ENCODE measurements around the gene PCNX1.

DNA sequence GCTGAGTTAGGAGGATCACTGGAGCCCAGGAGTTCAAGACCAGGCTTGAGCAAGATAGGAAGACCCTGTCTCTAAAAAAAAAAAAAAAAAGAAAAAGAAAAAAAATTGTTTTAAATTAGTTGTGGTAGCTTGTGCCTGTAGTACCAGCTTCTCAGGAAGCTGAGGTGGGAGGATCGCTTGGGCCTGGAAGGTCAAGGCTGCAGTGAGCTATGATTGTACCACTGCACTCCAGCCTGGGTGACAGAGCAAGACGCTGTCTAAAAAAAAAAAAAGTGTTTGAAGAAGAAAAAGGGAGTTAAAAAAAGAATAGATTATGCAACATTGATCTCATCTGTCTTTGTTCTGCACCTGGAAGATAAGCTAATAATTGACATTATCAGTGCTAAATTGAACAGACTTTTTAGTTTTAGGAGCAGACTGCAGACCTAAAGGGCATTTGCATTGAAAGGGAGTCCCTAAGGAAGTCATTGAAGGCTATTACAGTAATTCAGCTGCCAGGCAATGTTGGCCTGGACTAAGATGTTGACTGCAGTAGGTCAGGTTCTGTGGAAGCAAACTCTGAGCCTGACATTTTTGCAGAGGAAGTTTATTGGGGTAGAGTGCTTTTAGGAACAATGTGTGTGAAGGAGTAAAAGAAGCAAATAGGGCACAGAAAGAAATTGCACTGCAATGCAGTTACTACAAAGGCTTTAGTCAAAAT lies 215.8 kb downstream of the PCNX1 start:
- TF ChIP-seq OSR1 (CRISPR knock-in tag; IDR thresholded peaks at IDR 0.05), result no peak
- TF ChIP-seq, protein P1, sequence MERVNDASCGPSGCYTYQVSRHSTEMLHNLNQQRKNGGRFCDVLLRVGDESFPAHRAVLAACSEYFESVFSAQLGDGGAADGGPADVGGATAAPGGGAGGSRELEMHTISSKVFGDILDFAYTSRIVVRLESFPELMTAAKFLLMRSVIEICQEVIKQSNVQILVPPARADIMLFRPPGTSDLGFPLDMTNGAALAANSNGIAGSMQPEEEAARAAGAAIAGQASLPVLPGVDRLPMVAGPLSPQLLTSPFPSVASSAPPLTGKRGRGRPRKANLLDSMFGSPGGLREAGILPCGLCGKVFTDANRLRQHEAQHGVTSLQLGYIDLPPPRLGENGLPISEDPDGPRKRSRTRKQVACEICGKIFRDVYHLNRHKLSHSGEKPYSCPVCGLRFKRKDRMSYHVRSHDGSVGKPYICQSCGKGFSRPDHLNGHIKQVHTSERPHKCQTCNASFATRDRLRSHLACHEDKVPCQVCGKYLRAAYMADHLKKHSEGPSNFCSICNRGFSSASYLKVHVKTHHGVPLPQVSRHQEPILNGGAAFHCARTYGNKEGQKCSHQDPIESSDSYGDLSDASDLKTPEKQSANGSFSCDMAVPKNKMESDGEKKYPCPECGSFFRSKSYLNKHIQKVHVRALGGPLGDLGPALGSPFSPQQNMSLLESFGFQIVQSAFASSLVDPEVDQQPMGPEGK (CRISPR knock-in tag; IDR thresholded peaks at IDR 0.05; ENCODE audit: borderline replicate concordance), result no peak
- TF ChIP-seq RARB (CRISPR knock-in tag; IDR thresholded peaks at IDR 0.05), result no peak
- TF ChIP-seq ZNF8 (CRISPR knock-in tag; IDR thresholded peaks at IDR 0.05), result no peak

Measured in SK-N-SH treated with all-trans-retinoic acid at 6 μM for 48 hours (cell line).